HUDEP-2 (cell line): ENCODE measurements around the gene KRTAP10-5.
A peak's percentile ranks its signal among the peaks of the same experiment; 100 is the strongest.
"Not testable (repeated sequence)": the region's sequence is repeated elsewhere in the genome, so short reads cannot be mapped to it uniquely, and the experiment has no call there.

Experiments
- DNase-seq, 76 experiments: peaks; one replicate each; lab custom pipeline; 2025; ENCODE audit not compliant: unreplicated experiment in 76 of 76; lab: John Stamatoyannopoulos, UW

The KRTAP10-5 gene

DNA sequence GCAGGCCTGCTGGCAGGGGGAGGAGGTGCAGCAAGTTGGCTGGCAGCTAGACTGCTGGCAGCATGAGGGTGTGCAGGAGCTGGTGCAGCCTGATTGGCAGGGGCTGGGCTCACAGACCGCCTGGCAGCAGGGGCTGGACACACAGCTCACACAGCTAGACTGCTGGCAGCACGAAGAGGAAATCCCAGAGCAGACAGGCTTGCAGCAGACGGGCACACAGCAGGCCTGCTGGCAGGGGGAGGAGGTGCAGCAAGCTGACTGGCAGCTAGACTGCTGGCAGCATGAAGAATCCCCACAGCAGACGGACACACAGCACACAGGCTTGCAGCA lies 11.4 kb upstream of the KRTAP10-5 start:
- DNase-seq, result peak in 11 of 76 experiments; percentile 10 to 40 (median 22)

DNA sequence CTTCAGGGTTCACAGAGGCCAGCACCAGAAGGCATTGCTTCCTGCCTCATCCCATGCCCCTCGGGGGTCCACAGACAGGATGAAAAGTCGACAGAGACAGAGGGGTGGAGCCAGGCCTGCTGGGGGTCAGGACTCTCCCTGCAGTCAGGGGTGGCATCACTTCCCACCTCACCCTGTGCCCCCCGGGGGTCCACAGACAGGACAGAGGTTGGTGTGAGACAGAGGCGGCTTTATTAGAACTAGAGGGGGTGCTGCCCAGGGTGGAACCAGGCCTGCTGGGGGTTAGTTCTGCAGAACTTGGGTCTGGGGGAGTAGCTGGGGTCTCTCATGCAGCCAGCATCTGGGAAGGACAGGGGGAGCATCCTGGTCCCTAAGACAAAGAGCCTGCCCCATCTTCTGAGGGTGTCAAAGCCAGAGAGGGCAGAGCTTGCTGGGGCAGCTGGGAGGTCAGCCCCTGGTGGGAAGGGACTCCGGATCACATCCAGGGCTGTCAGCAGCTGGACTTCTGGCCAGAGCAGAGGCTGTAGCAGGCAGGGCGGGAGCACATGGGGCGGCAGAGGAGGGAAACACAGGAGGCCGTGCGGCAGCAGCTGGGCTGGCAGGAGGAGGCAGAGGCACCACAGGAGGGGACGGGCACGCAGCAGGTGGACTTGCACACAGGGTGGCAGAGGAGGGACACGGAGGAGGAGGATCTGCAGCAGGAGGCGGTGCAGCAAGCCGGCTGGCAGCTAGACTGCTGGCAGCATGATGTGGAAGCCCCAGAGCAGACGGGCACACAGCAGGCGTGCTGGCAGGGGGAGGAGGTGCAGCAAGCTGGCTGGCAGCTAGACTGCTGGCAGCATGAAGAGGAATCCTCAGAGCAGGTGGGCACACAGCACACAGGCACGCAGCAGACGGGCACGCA lies 10.7 kb upstream of the KRTAP10-5 start:
- not testable (repeated sequence) for DNase-seq

DNA sequence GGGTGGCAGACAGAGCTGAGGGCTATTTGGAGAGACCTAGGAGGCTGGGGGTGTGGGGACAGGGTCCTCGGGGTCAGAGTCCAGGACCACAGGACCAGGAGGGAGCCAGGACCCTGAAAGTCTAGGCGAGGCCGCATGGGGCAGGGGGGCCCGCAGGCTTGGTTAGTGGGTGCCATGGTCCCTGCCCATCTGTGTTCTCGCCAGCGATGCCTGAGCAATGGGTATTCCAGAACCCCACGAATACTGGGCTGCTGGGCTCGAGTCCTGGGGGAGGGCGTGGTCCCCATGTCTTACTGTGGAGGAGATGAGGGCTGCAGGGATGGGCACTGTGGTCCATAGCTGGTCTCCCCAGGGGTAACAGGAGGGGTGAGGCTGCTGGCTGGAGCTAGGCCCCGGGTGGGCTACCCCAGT lies 9.9 kb upstream of the KRTAP10-5 start:
- no peak for DNase-seq

DNA sequence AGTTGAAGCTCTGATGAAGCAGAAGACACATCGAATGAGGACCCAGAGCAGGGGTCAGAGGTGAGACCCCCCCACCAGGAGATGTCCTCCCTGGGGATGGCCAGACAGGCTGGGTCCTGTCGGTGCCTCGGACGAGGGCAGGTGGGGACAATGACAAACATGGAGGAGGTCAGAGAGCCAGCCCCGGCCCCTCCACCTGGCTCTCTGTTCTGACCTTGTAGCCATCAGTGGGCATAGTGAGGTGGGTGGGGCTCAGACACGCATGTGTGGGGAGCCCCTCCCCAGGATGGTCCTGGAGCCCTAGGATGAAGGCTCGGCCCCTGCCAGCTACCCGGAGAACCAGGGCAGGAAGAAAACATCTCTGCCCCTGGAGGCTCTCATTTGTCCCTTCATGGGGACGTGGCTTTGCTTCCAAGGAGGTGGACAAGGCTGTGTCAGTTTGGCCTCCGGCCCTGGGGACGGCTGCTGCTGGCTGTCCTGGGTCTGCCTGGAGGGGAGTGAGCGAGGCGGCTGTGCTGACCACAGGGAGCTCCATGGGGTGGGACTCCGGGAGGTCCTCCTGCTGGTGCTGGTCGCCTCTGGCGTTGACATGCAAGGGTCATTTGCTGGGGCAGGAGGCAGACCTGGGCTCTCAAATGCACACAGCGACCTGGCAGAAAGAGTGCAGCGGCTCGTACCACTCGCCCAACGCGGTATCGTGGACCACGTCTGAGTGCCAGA lies 9.3 kb upstream of the KRTAP10-5 start:
- no peak for DNase-seq

DNA sequence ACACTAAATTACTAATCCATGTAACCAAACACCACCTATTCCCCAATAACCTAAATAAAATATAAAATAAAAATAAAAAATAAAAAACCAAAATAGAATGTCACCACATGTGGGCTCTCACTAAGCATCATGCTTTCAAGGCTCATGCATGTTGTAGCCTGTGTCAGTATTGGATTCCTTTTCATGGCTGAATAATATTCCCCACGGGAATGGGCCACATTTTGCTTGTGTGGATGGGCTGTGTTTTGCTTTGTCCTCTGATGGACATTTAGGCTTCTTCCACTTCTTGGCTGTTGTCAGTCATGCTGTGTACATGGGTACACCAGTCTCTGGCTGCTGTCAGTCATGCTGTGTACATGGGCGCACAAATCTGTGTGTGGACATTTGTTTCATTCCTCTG lies 8.7 kb upstream of the KRTAP10-5 start:
- no peak for DNase-seq

DNA sequence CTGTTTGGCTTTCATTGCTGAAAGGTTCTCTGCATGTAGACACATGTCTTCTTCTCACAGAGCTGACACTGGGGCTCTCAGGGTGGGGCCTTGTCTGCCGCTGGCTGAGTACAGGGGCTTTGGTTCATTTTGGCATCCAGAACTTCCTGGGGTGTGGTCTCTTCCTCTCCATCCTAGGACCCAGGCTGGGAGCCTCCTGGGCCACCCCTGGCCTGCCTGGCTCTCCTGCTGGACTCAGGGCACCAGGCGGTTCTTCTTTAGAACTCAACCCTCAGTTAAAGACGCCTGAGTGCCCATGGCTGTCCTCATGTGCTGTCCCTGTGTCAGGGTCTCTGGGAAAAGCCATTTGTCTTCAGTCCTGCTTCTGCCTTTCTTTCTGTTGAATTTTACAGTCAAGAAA lies 5.5 kb upstream of the KRTAP10-5 start:
- DNase-seq, result no peak

DNA sequence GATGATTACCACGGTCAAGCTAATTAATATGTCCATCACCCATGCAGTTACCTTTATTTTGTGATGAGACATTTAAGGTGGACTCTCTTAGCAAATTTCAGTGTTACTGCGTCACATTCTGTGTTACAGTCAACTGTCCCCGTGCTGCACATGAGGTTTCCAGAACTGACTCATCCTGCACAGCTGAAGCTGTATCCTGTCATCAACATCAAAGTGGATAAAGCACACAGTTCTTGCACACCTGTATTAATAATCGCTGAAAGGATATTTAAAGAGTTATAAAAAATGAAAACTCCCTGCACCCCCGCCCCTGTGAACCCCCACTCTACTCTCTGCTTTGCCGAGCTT lies 3.4 kb upstream of the KRTAP10-5 start:
- DNase-seq, result no peak

DNA sequence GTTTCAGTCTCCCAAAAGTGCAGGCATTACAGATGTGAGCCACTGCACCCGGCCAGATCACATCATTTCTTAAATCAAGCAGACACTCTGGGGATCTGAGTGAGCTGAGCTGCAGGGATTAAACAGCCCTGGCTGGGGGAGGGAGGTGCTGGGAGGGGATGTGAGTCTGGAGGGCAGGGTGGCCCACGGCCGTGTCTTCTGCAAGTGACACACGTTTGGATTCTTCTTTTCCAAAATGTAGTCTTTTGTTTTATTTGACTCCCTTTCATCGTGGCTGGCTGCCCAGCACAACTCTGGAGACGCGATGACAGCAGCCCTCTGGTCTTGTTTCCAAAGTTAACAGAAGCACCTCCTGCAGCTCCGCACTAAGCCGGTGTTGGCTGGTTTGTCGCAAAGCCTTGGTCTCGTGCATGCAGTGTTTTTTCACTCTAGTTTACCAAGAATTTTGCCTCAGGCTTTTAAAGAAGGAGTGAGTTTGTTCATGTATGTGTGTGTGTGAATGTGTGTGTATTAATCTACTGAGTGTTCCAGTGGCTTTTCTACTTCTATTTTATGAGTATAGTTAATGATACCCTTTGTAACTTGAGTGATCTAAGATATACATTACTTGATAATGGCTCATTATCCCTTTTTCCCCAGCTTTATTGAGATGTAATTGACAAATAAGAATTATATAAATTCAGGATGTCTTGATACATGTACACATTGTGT lies 2.8 kb upstream of the KRTAP10-5 start:
- DNase-seq, result no peak

DNA sequence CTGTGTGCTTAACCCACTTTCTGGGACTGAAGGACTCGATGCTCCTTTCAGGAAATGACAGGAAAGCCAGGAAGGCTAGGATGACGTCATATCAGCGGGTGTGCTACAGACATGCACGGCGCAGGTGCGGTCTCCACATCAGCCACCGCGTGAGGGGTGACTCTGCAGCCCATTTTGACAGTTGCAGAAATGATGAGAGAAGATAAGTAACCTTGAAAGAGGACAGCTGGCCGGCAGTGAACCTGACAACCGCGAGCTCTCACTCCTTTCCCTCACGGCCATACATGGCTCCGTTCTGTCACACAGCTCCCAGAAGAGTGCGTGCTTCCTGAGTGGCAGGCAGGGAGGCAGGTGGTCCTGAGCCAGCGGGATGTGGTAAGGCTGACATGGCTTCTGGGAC lies 1.7 kb upstream of the KRTAP10-5 start:
- DNase-seq, result no peak

DNA sequence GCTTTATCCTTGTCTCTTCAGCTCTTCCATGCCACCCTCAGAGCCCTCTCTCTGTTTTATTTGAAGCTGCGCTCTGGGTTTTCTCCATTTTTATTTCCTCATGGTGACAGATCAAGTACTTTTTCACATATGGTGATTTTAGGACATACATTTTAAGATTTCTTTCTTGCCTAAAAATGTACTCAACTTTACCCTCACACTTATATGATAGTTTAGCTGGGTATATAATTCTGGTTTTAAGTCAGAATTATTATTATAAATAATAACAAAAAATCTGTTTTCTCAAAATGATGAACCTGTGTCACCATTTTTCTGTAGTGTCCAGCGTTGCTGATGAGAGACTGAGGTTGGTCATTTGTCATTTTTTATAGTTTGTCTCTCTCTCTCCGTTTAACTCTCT lies 754 bp upstream of the KRTAP10-5 start:
- no peak for DNase-seq

DNA sequence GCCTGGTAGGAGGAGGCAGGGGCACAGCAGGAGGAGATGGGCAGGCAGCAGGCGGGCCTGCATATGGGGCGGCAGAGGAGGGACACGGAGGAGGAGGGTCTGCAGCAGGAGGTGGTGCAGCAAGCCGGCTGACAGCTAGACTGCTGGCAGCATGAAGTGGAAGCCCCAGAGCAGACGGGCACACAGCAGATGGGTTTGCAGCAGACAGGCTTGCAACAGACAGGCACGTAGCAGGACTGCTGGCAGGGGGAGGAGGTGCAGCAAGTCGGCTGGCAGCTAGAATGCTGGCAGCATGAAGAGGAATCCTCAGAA lies 615 bp downstream of the KRTAP10-5 start:
- DNase-seq, result no peak

DNA sequence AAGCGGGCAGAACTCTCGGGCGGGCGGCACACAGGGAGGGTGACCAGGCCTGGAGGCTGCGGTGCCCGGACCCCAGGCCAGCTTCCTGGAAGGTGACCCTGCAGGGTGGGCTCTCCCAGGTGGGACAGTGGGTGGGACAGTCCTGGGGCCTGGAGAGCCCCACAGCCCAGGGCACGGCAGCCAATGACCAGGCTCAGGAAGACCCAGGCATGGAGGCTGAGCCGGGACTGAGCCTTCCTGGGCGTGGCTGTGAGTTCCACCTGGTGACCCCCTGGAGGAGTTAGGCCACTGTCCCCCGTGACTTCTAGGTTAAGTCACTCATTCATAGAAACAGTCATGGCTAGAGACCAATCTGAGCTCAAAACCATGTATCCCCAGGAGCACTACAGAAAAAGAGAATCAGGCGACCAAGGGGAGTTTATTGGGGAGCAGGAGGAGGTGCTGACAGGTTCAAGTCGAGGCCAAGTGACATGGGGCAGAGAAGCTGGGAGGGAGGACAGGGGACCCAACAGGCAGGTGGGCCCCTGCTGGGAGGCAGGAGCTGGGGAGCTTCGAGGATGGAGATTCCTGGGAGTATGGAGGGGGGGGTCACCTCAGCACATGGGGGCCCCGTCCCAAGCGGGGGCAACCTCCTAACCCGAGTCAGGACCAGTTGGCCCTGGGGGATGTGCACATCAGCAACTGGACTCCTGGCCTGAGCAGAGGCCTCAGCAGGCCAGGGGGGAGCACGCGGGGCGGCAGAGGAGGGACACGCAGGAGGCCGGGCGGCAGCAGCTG lies 1.2 kb downstream of the KRTAP10-5 start:
- DNase-seq, result no peak

DNA sequence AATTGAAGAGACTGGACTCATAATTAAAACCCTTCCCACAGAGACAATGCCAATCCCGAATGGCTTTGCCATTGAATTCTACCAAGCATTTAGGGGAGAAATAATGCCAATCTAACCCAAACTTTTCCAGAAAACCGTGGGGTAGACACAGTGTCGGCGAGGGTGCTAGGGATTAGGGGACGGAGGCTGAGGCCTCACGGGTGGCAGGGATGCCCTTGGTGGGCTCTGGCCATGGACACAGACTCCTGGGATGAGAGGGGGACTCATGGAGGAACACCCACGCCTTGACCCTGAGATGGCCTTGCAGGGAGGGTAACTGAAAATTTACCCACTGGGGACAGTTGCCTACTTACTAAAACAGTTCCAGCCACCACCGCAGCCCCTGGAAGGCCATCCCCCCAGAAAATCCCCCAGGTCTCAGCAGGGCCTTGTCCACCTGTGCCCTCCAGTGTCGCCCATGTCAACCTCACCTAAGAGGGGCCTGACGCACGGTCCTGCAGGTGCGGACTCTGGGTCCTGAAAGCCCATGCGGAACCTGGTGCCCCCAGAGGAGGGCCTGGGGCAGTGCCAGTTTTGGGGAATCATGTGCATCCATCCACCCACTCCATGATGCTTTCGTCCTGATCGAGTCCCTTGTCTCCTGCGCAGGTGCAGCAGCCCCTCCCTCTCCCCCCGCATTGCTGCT lies 1.9 kb downstream of the KRTAP10-5 start:
- DNase-seq, result no peak

DNA sequence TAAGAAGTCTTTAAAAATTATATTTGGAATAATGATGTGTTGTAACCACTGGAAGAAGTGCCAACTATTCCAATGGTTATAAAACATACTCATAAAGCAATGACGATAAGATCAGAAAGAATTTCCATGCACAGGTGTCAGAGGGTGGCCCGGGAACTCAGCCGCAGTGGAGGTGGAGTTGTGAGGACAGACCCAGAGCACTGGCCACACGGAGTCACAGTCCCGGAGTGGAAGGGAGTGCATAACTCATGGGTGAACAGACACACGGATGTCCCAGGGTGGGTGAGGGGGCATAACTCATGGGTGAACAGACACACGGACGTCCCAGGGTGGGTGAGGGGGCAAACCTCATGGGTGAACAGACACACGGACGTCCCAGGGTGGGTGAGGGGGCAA lies 4.4 kb downstream of the KRTAP10-5 start:
- DNase-seq, result no peak

DNA sequence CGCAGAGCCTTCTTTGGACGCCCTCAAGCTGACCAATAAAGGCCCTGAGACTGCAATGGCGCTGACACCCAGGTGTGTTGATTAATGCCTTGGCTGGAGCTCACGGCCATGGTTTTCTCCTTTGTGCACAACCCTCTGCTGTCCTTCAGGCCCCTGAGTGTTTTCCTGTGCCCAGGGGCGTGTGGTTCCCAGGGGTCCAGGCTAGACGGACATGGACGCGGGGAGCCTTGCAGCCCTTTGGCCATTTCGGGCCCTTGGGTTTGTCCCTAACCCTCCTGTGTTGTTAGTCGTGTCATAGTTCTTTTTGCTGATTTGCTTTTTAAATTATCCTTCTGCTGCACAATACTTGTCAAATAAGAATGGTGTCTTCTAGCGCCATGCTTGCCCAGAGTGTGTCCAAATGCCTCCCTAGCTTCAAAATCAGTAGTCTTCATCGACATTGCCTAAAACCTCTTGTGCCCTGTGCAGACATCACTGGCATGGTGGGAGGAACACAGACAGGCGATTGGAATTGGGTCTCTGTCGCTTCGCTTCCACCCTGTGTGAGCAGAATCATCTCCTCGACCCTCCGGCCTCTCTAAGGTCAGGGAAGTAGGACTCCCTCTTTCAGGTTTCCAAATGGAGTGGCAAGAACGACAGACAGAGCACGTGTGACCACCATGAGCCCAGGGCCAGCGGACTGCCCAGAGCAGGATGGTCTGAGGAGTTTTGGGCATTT lies 4.9 kb downstream of the KRTAP10-5 start:
- no peak for DNase-seq

DNA sequence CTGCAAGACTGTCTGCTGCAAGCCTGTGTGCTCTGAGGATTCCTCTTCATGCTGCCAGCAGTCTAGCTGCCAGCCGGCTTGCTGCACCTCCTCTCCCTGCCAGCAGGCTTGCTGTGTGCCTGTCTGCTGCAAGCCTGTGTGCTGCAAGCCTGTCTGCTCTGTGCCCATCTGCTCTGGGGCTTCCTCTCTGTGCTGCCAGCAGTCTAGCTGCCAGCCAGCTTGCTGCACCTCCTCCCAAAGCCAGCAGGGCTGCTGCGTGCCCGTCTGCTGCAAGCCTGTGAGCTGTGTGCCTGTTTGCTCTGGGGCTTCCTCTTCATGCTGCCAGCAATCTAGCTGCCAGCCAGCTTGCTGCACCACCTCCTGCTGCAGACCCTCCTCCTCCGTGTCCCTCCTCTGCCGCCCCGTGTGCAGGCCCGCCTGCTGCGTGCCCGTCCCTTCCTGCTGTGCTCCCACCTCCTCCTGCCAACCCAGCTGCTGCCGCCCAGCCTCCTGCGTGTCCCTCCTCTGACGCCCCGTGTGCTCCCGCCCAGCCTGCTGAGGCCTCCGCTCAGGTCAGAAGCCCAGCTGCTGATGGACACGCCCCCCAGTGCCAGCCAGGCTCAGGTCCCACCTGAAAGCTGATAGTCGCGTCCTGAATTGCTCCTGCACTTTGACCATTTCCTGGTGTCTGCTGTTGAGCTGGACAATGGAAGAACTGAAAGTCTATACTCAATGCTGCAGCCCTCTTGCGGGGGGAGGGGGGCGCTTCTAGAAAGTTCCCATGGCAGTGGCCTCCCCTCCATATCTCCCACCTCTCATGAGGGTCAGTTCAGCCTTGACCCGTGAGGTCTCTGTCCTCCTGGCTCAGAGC lies 5.7 kb downstream of the KRTAP10-5 start:
- peak in 2 of 76 experiments; percentile 6 to 26 for DNase-seq

DNA sequence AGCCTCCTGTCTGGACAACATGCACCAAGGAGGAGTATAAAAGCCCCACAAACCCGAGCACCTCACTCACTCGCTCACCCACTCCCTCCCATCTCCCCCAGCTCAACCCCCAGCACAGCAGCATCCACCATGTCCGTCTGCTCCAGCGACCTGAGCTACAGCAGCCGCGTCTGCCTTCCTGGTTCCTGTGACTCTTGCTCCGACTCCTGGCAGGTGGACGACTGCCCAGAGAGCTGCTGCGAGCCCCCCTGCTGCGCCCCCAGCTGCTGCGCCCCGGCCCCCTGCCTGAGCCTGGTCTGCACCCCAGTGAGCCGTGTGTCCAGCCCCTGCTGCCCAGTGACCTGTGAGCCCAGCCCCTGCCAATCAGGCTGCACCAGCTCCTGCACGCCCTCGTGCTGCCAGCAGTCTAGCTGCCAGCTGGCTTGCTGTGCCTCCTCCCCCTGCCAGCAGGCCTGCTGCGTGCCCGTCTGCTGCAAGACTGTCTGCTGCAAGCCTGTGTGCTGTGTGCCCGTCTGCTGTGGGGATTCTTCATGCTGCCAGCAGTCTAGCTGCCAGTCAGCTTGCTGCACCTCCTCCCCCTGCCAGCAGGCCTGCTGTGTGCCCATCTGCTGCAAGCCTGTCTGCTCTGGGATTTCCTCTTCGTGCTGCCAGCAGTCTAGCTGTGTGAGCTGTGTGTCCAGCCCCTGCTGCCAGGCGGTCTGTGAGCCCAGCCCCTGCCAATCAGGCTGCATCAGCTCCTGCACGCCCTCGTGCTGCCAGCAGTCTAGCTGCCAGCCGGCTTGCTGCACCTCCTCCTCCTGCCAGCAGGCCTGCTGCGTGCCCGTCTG lies 6.6 kb downstream of the KRTAP10-5 start, which contains the start of gene KRTAP10-4:
Gene KRTAP10-4, plus strand, starts transcription at position 100 of the 827 bp plus-strand sequence. Its CDS starts 30 bp downstream, at position 130.
- not testable (repeated sequence) for DNase-seq
